IMR-90 (cell line): ENCODE results near the gene GNA15. TPM values are rescaled to one million over a fixed set of nuclear protein-coding genes. Genes with fewer than 3 reads are reported as not detected.
"Not testable (repeated sequence)": the region's sequence is repeated elsewhere in the genome, so short reads cannot be mapped to it uniquely, and the experiment has no call there.

Experiments
- ATAC-seq: fragments of 200-7000 bp; cut with Tn5 transposase; 2 replicates; pipeline ENCODE4 v1.9.1; 2020; ENCODE audit warnings: low read depth, mild to moderate bottlenecking, moderate library complexity
- BruUV-seq: library from RNA; stranded (reverse); fragments of 400-500 nt; replicated peaks from 2 replicates; lab custom pipeline; 2021; lab: Mats Ljungman, UMichigan
- CTCF ChIA-PET: fragments of 300-600 bp; formaldehyde crosslinking; extraction: SDS; loops from one replicate; lab custom pipeline; 2021; ENCODE audit warnings: antibody characterized with exemption; lab: Yijun Ruan, JAX
- POLR2A ChIA-PET: fragments of 300-600 bp; sonication (Branson Sonifier 250); formaldehyde crosslinking; loops from one replicate; lab custom pipeline; 2022; ENCODE audit warnings: antibody characterized with exemption; ENCODE audit not compliant: unreplicated experiment; lab: Charles Lee
- DNase-seq: peaks from one replicate; pipeline ENCODE4 v3.0.0; 2013
- H2AFZ ChIP-seq: replicated peaks from 2 replicates; pipeline ENCODE3; 2013; ENCODE audit warnings: low read length, mild to moderate bottlenecking; ENCODE audit not compliant: poor library complexity
- H2AK5ac ChIP-seq: 2 replicates; pipeline ENCODE4 v1.6.1; 2013; ENCODE audit warnings: low read depth, low read length, inconsistent platforms
- H2AK9ac ChIP-seq: replicated peaks from 2 replicates; pipeline ENCODE3; 2013; ENCODE audit warnings: mild to moderate bottlenecking, low read depth, low read length, moderate library complexity; ENCODE audit not compliant: poor library complexity
- H2BK120ac ChIP-seq: 2 replicates; pipeline ENCODE4 v1.6.1; 2013; ENCODE audit warnings: low read depth, low read length, inconsistent platforms
- H2BK15ac ChIP-seq: 3 replicates; pipeline ENCODE4 v1.6.1; 2013; ENCODE audit warnings: low read depth, low read length, inconsistent platforms
- H2BK20ac ChIP-seq: 2 replicates; pipeline ENCODE4 v1.6.1; 2013; ENCODE audit warnings: low read depth, mild to moderate bottlenecking, inconsistent platforms, low read length, moderate library complexity
- H2BK5ac ChIP-seq: 2 replicates; pipeline ENCODE4 v1.6.1; 2013; ENCODE audit warnings: mild to moderate bottlenecking, low read depth, low read length, inconsistent platforms; ENCODE audit not compliant: poor library complexity, severe bottlenecking
- H3K14ac ChIP-seq: replicated peaks from 2 replicates; pipeline ENCODE4 v1.6.1; 2013; ENCODE audit warnings: low read depth, low read length, inconsistent platforms
- H3K18ac ChIP-seq: 2 replicates; pipeline ENCODE4 v1.6.1; 2013; ENCODE audit warnings: low read depth, low read length, control low read depth
- H3K23ac ChIP-seq: 2 replicates; pipeline ENCODE4 v1.6.1; 2013; ENCODE audit warnings: low read depth, low read length, inconsistent platforms
- H3K27ac ChIP-seq: 2 replicates; pipeline ENCODE4 v1.5.1; 2013; ENCODE audit warnings: mild to moderate bottlenecking, control low read depth, low read length; ENCODE audit not compliant: insufficient read depth
- H3K27me3 ChIP-seq: 2 replicates; pipeline ENCODE4 v1.6.1; 2013; ENCODE audit warnings: low read length; ENCODE audit not compliant: control insufficient read depth, insufficient read depth
- H3K36me3 ChIP-seq: 2 replicates; pipeline ENCODE4 v1.6.1; 2013; ENCODE audit warnings: low read length, mixed read lengths; ENCODE audit not compliant: control insufficient read depth, insufficient read depth
- H3K4ac ChIP-seq: 2 replicates; pipeline ENCODE4 v1.6.1; 2013; ENCODE audit warnings: low read depth, low read length, inconsistent platforms
- H3K4me1 ChIP-seq: 2 replicates; pipeline ENCODE4 v1.6.1; 2013; ENCODE audit warnings: low read length, mixed read lengths; ENCODE audit not compliant: control insufficient read depth, insufficient read depth
- H3K4me2 ChIP-seq: 2 replicates; pipeline ENCODE4 v1.6.1; 2013; ENCODE audit warnings: low read depth, mild to moderate bottlenecking, control low read depth, low read length, moderate library complexity
- H3K4me3 ChIP-seq: 2 replicates; pipeline ENCODE4 v1.5.1; 2013; ENCODE audit warnings: low read depth, mild to moderate bottlenecking, control low read depth, low read length, moderate library complexity; ENCODE audit not compliant: insufficient read depth
- H3K56ac ChIP-seq: 2 replicates; pipeline ENCODE4 v1.6.1; 2013; ENCODE audit warnings: low read length, inconsistent platforms; ENCODE audit not compliant: insufficient read depth; ENCODE audit errors: extremely low read depth
- H3K79me1 ChIP-seq, 2 experiments: 2 replicates each; pipeline ENCODE4 v1.6.1; 2013; ENCODE audit warnings: low read length in 2 of 2, inconsistent platforms in 1 of 2, low read depth in 1 of 2
- H3K9ac ChIP-seq: 2 replicates; pipeline ENCODE4 v1.6.1; 2013; ENCODE audit warnings: low read depth, low read length, control low read depth
- H3K9me1 ChIP-seq: 2 replicates; pipeline ENCODE4 v1.6.1; 2013; ENCODE audit warnings: low read length, inconsistent platforms; ENCODE audit not compliant: insufficient read depth
- H3K9me3 ChIP-seq: 2 replicates; pipeline ENCODE4 v1.6.1; 2013; ENCODE audit warnings: low read length; ENCODE audit not compliant: control insufficient read depth, insufficient read depth
- H4K20me1 ChIP-seq: 2 replicates; pipeline ENCODE4 v1.6.1; 2013; ENCODE audit warnings: low read length, inconsistent platforms; ENCODE audit not compliant: insufficient read depth
- H4K5ac ChIP-seq: 2 replicates; pipeline ENCODE4 v1.6.1; 2013; ENCODE audit warnings: mild to moderate bottlenecking, low read depth, low read length, control low read depth
- H4K8ac ChIP-seq, 2 experiments: 2 replicates each; pipeline ENCODE4 v1.6.1; 2013; ENCODE audit warnings: low read depth in 2 of 2, low read length in 2 of 2, control low read depth in 1 of 2, inconsistent platforms in 1 of 2
- H4K91ac ChIP-seq: 2 replicates; pipeline ENCODE4 v1.6.1; 2013; ENCODE audit warnings: low read depth, low read length, inconsistent platforms; ENCODE audit not compliant: insufficient read depth
- CHD1 ChIP-seq: IDR thresholded peaks from 2 replicates; pipeline ENCODE4 v1.6.1; 2012; ENCODE audit warnings: low read depth, low read length, improper control_type of control experiment
- MAFK ChIP-seq: IDR thresholded peaks from 2 replicates; pipeline ENCODE4 v1.6.1; 2012; ENCODE audit warnings: low read depth, low read length, improper control_type of control experiment
- RFX5 ChIP-seq: IDR thresholded peaks from 2 replicates; pipeline ENCODE4 v1.8.0; 2012; ENCODE audit warnings: low read depth, mild to moderate bottlenecking, low read length, moderate library complexity
- WGBS, 2 experiments: methylation state at CpG; one replicate each; pipeline versions ENCODE4 v1.1.5 to v1.1.7; 2013; ENCODE audit warnings: missing lambda C conversion rate in 2 of 2; ENCODE audit not compliant: insufficient read length in 1 of 2; ENCODE audit errors: extremely low coverage in 2 of 2; 5-methylcytosine and 5-hydroxymethylcytosine counted together
- dilution Hi-C: fragments of 300-500 bp; cut with HindIII; formaldehyde crosslinking; loops from one replicate; pipeline ENCODE4 v1.14.3; 2018; ENCODE audit warnings: low sequenced_read_pairs; ENCODE audit not compliant: unreplicated experiment
- in situ Hi-C: fragments of 300-500 bp; cut with MboI; formaldehyde crosslinking; loops from 3 replicates; pipeline ENCODE4 v1.14.3; 2019; ENCODE audit warnings: low sequenced_read_pairs, inconsistent platforms, mixed read lengths
- intact Hi-C: fragments of 100-400 bp; cut with micrococcal nuclease; formaldehyde crosslinking; loops from 2 replicates; pipeline ENCODE4 v1.10.0; 2022
- polyA plus RNA-seq, 3 experiments: library from polyadenylated mRNA; depleted of rRNA; stranded (reverse); fragments of >200 nt; gene quantifications; 2 replicates each; pipeline ENCODE4 v1.2.3, GENCODE V29; 2012; ENCODE audit warnings: low replicate concordance in 1 of 3
- total RNA-seq: library from RNA; depleted of rRNA; stranded (reverse); fragments of >200 nt; gene quantifications from 2 replicates; pipeline ENCODE4 v1.2.3, GENCODE V29; 2012

GNA15 gene
- total and polyA plus RNA-seq, 2 of the 4 experiments (the other 2 are of a cell fraction): 0.18 TPM; not detected in 1

- DNase-seq (no peak), ATAC-seq (no peak)
- Histone ChIP-seq H3K4me1 (no peaks in the 10 kb centered on the region), H3K4me3 (no peak overlapping the region), H2AK9ac (no peak overlapping the region), H4K5ac (no peak overlapping the region), H3K9me1 (no peaks in the 10 kb centered on the region), H2BK15ac (no peak overlapping the region), H3K4ac (no peak overlapping the region), H2BK120ac (no peak overlapping the region), H2AFZ (no peak overlapping the region), H3K9me3 (no peaks in the 10 kb centered on the region), H4K8ac (no peak overlapping the region), H3K4me2 (no peak overlapping the region), H3K18ac (no peak overlapping the region), H4K20me1 (no peaks in the 10 kb centered on the region), H2BK20ac (no peak overlapping the region), H2BK5ac (no peak overlapping the region), H3K36me3 (peaks cover 37% of the 10 kb centered on the region), H3K27me3 (no peaks in the 10 kb centered on the region), H3K9ac (no peak overlapping the region), H3K27ac (no peak overlapping the region), H3K56ac (no peak overlapping the region), H2AK5ac (no peak overlapping the region), H4K91ac (no peak overlapping the region), H3K79me1 (no peaks in the 10 kb centered on the region; a peak in 2 of 4 replicates), H3K14ac (no peak overlapping the region), H3K23ac (no peak overlapping the region)
- no TSS peak for BruUV-seq
- intact Hi-C loops (no loop called here), in situ Hi-C loops (no loop called here), dilution Hi-C loops (no loop called here)
- ChIA-PET POLR2A (no interaction called here), CTCF (interaction anchor here (1.3 kb wide), 1 partner anchor 14 kb away, joined by 3 read pairs; no protein-coding TSS in a partner anchor)
- 84% methylated on average over 12 of the region's 12 CpGs; no CpG with 5 or more reads in 1 of the 2 experiments for WGBS, 2 experiments
- TF ChIP-seq MAFK: no peak
- no peak for TF ChIP-seq RFX5
- TF ChIP-seq CHD1: no peak
These were observed 66.5 kb downstream of the GNA15 start for GRCh38 chr19:3202346-3202745.

DNA sequence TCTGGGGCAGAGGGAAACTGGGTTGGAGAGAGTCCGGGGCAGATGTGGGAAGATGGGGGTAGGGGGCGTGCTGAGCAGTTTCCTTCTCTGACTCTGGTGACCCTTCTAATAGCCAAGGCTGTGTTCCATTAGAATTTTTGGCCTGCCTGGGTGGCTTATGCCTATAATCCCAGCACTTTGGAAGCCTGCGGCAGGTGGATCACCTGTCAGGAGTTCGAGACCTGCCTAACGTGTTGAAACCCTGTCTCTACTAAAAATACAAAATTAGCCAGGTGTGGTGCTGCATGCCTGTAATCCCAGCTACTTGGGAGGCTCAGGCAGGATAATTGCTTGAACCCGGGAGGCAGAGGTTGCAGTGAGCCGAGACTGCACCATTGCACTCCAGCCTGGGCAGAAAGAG lies 67.1 kb downstream of the GNA15 start:
- intact Hi-C loops: not testable (repeated sequence)

More for the DNA sequence above, 67.1 kb downstream of the GNA15 start:
- CTCF ChIA-PET, H3K14ac ChIP-seq, H3K4me2 ChIP-seq, H2BK20ac ChIP-seq, H3K79me1 ChIP-seq, H3K4me1 ChIP-seq, H3K9ac ChIP-seq, H4K8ac ChIP-seq, H2AFZ ChIP-seq, H3K27ac ChIP-seq, H2BK5ac ChIP-seq, ATAC-seq, H4K91ac ChIP-seq, H3K9me3 ChIP-seq, DNase-seq, dilution Hi-C loops, H3K56ac ChIP-seq, H2AK9ac ChIP-seq, H2BK120ac ChIP-seq, H3K9me1 ChIP-seq, in situ Hi-C loops, H2BK15ac ChIP-seq, H4K20me1 ChIP-seq, H2AK5ac ChIP-seq, BruUV-seq, H3K23ac ChIP-seq, H4K5ac ChIP-seq, H3K4me3 ChIP-seq, POLR2A ChIA-PET, H3K18ac ChIP-seq, H3K27me3 ChIP-seq, H3K4ac ChIP-seq: not testable (repeated sequence)
- peaks cover 39% of the 10 kb centered on the region for H3K36me3 ChIP-seq
- WGBS, 2 experiments: 100% methylated on average over 1 of the region's 7 CpGs; no CpG with 5 or more reads in 1 of the 2 experiments
